RWPE1 (cell line): Measurements from ENCODE around the gene ENDOD1.
A peak's percentile ranks its signal among the peaks of the same experiment; 100 is the strongest.

Experiments used
- CTCF ChIA-PET: fragments of 350-600 bp; sonication (Branson Sonifier 250); formaldehyde crosslinking; extraction: SDS; loops from one replicate; lab custom pipeline; 2021; lab: Yijun Ruan, JAX
- POLR2A ChIA-PET: fragments of 400-600 bp; formaldehyde crosslinking; extraction: SDS; loops from one replicate; lab custom pipeline; 2020; ENCODE audit warnings: antibody characterized with exemption; ENCODE audit not compliant: low non-redundant PET; lab: Yijun Ruan, JAX
- DNase-seq: peaks from one replicate; pipeline ENCODE4 v3.0.0; 2012; ENCODE audit warnings: low spot score
- H3K27ac ChIP-seq: fragments of 450-650 bp; 2 replicates; pipeline ENCODE4 v1.5.1; 2017
- CTCF ChIP-seq: fragments of 450-650 bp; conservative IDR thresholded peaks from 2 replicates; pipeline ENCODE4 v1.5.1; 2017; ENCODE audit warnings: low read depth, mild to moderate bottlenecking

ENDOD1 gene

GRCh38 chr11:95152876-95153856 is 63.5 kb downstream of the ENDOD1 start:
- DNase-seq = no peak
- H3K27ac ChIP-seq = no peak overlapping the region
- POLR2A ChIA-PET = no interaction called here
- TF ChIP-seq CTCF = no peak
- CTCF ChIA-PET = interaction anchor here (0.6 to 3.2 kb wide), 6 partner anchors 184 to 1190 kb away, joined by 3 to 31 read pairs (median 6); partner anchors contain the start of gene MAML2

GRCh38 chr11:95153857-95154246 is 64.2 kb downstream of the ENDOD1 start:
- ChIA-PET POLR2A (no interaction called here), CTCF (interaction anchor here (0.6 to 3.2 kb wide), 6 partner anchors 552 to 1189 kb away, joined by 3 to 31 read pairs (median 4); partner anchors contain the start of gene MAML2)

GRCh38 chr11:95154514-95154913 is 64.9 kb downstream of the ENDOD1 start:
- peak; percentile 68 for DNase-seq
- POLR2A ChIA-PET = no interaction called here

More at GRCh38 chr11:95153857-95154246, 64.2 kb downstream of the ENDOD1 start:
- DNase-seq = no peak
- TF ChIP-seq CTCF = no peak
- H3K27ac ChIP-seq = no peak overlapping the region

GRCh38 chr11:95155385-95155784 is 65.7 kb downstream of the ENDOD1 start:
- H3K27ac ChIP-seq = no peak overlapping the region
- POLR2A ChIA-PET = interaction anchor here (0.6 kb wide), 1 partner anchor 24 kb away, joined by 3 read pairs; no protein-coding TSS in a partner anchor
- no peak for DNase-seq
- no peak for TF ChIP-seq CTCF
- CTCF ChIA-PET = interaction anchor here (1.1 to 3.2 kb wide), 5 partner anchors 11 to 607 kb away, joined by 3 to 31 read pairs (median 5); no protein-coding TSS in a partner anchor

More at GRCh38 chr11:95154514-95154913, 64.9 kb downstream of the ENDOD1 start:
- peak; percentile 65 for TF ChIP-seq CTCF
- CTCF ChIA-PET = interaction anchor here (0.6 to 3.2 kb wide), 12 partner anchors 12 to 612 kb away, joined by 3 to 31 read pairs (median 4); partner anchors contain the start of gene SRSF8
- H3K27ac ChIP-seq = no peak overlapping the region

GRCh38 chr11:95156133-95156721 is 66.6 kb downstream of the ENDOD1 start:
- TF ChIP-seq CTCF = no peak
- no peak overlapping the region for H3K27ac ChIP-seq
- ChIA-PET CTCF (interaction anchor here (0.6 to 3.2 kb wide), 2 partner anchors 550 to 569 kb away, joined by 3 to 31 read pairs; no protein-coding TSS in a partner anchor), POLR2A (interaction anchor here (0.6 kb wide), 1 partner anchor 23 kb away, joined by 3 read pairs; no protein-coding TSS in a partner anchor)
- no peak for DNase-seq

GRCh38 chr11:95156916-95157541 is 67.4 kb downstream of the ENDOD1 start:
- ChIA-PET POLR2A (no interaction called here), CTCF (interaction anchor here (0.6 kb wide), 1 partner anchor 568 kb away, joined by 3 read pairs; no protein-coding TSS in a partner anchor)
- no peak overlapping the region for H3K27ac ChIP-seq
- no peak for DNase-seq
- TF ChIP-seq CTCF = no peak
